Heart left ventricle (tissue), 13 donors: ENCODE data around the gene LSM14A.

ENCODE experiments used
- POLR2A ChIP-seq, 2 donors: fragments of 450-650 bp; IDR thresholded peaks; one replicate each; pipeline ENCODE4 v1.6.1; 2017; ENCODE audit warnings: antibody characterized with exemption in 2 of 2, mild to moderate bottlenecking in 2 of 2, moderate library complexity in 2 of 2
- TF ChIP-seq, protein P1 (sequence below), 12 donors: fragments of 200-600 bp; sonication (generic) in 4 of 12; IDR thresholded peaks; one replicate each; pipeline versions ENCODE4 v1.5.0 to v1.8.0; 2018 to 2022; ENCODE audit warnings: antibody characterized with exemption in 12 of 12, mild to moderate bottlenecking in 5 of 12
- donor health status: ischemic (EF 13 %, LVEDD 7.1; RV severe dilation, severe dysfunction).
- donor health status: DM: no; HTN: yes; CAD: no.
- donor health status: DM: no; HTN: no; CAD: no.
- donor health status: ischemic (EF 25% LVEDD 6.9; RV normal size, moderate dysfunction).
- donor health status: ischemic (EF 25% LVEDD 5.7; RV mildly dilated, moderate dysfunction).
- donor health status: ischemic (EF 35%, LVEDD 5.7; RV mildly dilated, moderate dysfunction).
- donor health status: nonischemic (EF 11% LVEDD 7.7; RV severe dilation, severe dysfunction).
- donor health status: DM: yes; HTN: yes; CAD: no.
- donor health status: PGD.
- donor health status: ischemic (EF 29% LVEDD 5.4; RV normal size, mild dysfunction).
- donor health status: nonischemic (EF 23%, LVEDD 6.1; RV moderate dilation, normal function).

DNA sequence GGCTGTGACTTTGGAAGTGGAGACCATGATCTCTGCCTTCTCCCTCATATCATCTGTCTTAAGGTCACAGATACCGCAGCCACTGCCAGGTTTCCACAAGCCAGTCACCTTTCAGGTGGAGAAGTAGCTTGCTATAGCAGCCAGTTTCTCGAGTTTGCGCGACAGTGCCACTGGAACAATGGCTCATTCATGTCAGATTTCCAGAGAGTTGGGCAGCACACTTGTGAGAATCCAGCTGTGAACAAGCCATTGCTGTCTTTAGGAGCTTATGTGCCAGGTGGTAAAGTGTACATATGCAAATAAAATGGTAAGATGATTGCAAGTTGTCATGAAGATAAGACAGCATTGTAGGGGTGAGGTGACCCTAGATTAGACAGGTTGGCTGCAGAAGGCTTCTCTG lies 104.3 kb downstream of the LSM14A start:
- TF ChIP-seq POLR2A (IDR thresholded peaks at IDR 0.05): no peak
- TF ChIP-seq, protein P1, sequence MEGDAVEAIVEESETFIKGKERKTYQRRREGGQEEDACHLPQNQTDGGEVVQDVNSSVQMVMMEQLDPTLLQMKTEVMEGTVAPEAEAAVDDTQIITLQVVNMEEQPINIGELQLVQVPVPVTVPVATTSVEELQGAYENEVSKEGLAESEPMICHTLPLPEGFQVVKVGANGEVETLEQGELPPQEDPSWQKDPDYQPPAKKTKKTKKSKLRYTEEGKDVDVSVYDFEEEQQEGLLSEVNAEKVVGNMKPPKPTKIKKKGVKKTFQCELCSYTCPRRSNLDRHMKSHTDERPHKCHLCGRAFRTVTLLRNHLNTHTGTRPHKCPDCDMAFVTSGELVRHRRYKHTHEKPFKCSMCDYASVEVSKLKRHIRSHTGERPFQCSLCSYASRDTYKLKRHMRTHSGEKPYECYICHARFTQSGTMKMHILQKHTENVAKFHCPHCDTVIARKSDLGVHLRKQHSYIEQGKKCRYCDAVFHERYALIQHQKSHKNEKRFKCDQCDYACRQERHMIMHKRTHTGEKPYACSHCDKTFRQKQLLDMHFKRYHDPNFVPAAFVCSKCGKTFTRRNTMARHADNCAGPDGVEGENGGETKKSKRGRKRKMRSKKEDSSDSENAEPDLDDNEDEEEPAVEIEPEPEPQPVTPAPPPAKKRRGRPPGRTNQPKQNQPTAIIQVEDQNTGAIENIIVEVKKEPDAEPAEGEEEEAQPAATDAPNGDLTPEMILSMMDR (IDR thresholded peaks at IDR 0.05): no peak
